Fibroblast of mammary gland (primary cell): Measurements from ENCODE around the gene FGD3.
A peak's percentile ranks its signal among the peaks of the same experiment; 100 is the strongest.

Source experiments
- DNase-seq: peaks from one replicate; pipeline ENCODE4 v3.0.0-alpha.2; 2010; ENCODE audit warnings: low read depth
- H3K4me3 ChIP-seq: 2 replicates; pipeline ENCODE4 v1.5.1; 2011; ENCODE audit warnings: low read depth, mild to moderate bottlenecking, low read length, moderate library complexity; ENCODE audit not compliant: control insufficient read depth
- CTCF ChIP-seq: conservative IDR thresholded peaks from 2 replicates; pipeline ENCODE4 v1.5.1; 2011; ENCODE audit warnings: low read depth, low read length, inconsistent platforms; ENCODE audit not compliant: control insufficient read depth, insufficient read depth

The FGD3 gene

GRCh38 chr9:93081081-93081529 is 133.8 kb downstream of the FGD3 start:
- TF ChIP-seq CTCF, result no peak
- H3K4me3 ChIP-seq, result no peak overlapping the region
- peak; percentile 76 for DNase-seq

DNA sequence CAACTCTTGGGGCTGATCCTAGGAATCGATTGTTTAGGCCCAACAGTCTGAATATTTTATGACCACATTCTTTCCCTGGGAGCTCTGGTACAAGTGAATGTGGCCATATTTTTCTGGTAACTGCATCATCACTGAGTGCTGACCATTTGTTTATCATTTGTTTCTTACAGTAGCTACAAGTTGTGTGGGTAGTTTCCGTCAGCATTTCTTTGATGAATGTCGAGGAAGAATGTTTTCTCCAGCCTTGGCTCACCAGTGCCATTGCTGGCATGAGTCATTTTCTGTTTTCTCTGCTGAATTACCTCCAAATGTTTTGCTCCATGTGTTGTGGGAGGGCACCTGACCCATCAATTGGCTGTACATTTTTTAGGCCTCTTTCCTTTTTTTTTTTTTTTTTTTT is 134.6 kb downstream of the FGD3 start:
- peak; percentile 97 for DNase-seq
- no peak for TF ChIP-seq CTCF
- no peak overlapping the region for H3K4me3 ChIP-seq

DNA sequence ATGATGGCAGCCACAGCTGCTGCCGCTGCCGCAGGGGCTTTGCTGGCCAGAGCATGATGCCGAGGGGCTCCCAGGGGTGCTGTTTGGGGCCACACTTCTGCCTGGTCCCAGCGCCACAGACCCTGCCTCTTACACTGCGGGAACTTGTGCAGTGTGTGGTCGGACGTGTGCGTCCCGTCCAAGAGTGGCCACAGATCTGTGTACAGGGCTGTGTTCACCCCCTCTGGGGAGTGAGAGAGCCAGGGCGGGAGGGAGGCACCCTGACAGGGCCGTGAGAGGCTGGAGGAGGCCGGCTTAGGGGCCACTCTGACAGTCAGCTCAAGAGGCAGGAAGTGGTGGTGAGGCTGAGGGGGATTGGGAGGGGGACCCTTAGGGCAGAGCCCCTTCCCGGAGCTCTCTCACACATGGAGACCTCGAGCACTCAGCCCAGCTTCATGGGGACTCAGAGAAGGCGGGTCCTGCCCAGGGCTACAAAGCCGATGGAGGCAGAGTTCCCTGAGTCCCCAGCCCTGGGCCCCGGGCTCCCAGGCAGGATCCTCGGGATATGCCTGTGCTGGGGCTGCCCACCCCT is 135.6 kb downstream of the FGD3 start:
- TF ChIP-seq CTCF, result no peak
- H3K4me3 ChIP-seq, result no peak overlapping the region
- no peak for DNase-seq

DNA sequence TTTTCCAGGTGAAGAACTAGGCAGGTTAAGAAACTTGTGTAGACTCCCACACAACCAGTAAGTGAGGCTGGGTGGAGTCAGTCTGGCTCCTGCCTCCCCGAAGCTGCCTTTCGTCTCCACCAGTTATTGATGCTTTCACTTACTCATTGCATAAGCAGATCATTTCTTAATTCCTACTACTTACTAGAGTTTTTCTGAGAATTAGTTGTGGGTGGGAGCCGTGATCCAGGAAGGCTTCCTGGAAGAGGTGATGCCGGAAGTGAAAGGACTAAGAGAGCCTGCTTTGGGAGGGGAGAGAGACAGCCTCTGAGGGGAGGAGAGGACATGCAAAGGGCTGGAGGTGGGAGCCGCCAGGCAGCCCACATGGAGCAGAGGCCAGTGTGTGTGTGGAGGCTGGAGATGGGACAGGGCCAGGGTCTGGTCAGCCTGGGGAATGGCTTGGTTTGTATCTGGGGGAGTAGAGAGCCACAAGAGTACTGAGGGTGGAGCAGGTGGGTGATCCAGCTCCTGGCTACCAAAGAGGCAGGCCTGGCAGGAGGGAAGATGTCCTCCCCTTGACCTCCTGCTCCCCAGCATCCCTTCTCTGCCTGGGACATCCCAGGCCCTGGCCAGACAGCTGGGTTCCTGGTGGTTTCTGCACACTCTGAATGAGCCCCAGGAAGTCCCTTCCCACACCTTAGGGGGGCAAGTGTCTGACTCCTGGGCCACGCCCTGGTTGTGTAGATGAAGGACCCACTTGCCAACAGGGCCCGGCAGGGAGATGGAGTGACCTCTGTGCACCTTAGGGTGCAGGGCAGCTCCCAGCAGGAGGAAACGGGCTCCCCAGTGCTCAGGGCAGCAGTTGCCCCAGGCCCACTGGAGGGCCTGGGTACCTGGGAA is 136.5 kb downstream of the FGD3 start:
- no peak for TF ChIP-seq CTCF
- DNase-seq, result peak; percentile 39
- H3K4me3 ChIP-seq, result no peak overlapping the region

DNA sequence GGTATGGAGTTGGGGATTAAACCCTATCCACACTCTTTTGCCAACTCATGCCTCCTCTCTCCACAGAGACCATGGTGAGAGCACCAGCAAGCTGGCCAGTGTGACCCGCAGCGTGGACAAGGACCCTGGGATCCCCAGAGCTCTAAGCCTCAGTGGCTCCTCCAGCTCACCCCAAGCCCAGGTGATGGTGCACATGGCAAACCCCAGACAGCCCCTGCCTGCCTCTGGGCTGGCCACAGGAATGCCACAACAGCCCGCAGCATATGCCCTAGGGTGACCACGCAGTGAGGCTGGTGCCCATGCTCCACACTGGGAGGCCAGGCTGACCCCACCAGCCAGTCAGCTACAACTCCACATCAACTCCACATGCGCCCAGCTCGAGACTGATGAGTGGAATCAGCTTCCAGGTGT is 137.2 kb downstream of the FGD3 start:
- no peak for DNase-seq
- H3K4me3 ChIP-seq, result no peak overlapping the region
- no peak for TF ChIP-seq CTCF

- DNase-seq, result no peak
- TF ChIP-seq CTCF, result no peak
- H3K4me3 ChIP-seq, result no peak overlapping the region
These were observed 138.4 kb downstream of the FGD3 start for GRCh38 chr9:93085676-93086075.
